Ovary (tissue), 9 donors: ENCODE data around the gene TRIL. TPM values are rescaled to one million over a fixed set of nuclear protein-coding genes. Genes with fewer than 3 reads are reported as not detected.

ENCODE experiments used
- DNase-seq, 5 donors: peaks; one replicate each; pipeline ENCODE4 v3.0.0-alpha.2; 2019 to 2020
- H3K27ac ChIP-seq, 2 donors: fragments of 200-600 bp; one replicate each; pipeline versions ENCODE4 v1.5.1 to v1.8.0; 2019 to 2022
- H3K27me3 ChIP-seq: fragments of 200-600 bp; one replicate; pipeline ENCODE4 v1.8.0; 2022
- H3K36me3 ChIP-seq: fragments of 200-600 bp; sonication (generic); one replicate; pipeline ENCODE4 v1.5.1; 2019
- H3K4me1 ChIP-seq: one replicate; pipeline ENCODE4 v1.8.1; 2013; ENCODE audit warnings: mild to moderate bottlenecking, moderate library complexity; ENCODE audit not compliant: insufficient read depth
- H3K4me3 ChIP-seq: fragments of 200-600 bp; sonication (generic); one replicate; pipeline ENCODE4 v1.5.1; 2017
- H3K9me3 ChIP-seq, 2 donors: fragments of 200-600 bp in 1 of 2; sonication (generic) in 1 of 2; one replicate each; pipeline versions ENCODE4 v1.5.1 to v1.8.1; 2013 to 2019; ENCODE audit warnings: mild to moderate bottlenecking in 1 of 2, moderate library complexity in 1 of 2
- CTCF ChIP-seq, 3 donors: fragments of 450-650 bp in 2 of 3; fragments of 200-600 bp in 1 of 3; IDR thresholded peaks; one replicate each; pipeline versions ENCODE4 v1.5.1 to v1.8.0; 2016 to 2022; ENCODE audit warnings: antibody characterized with exemption in 3 of 3, mild to moderate bottlenecking in 1 of 3
- EP300 ChIP-seq: sonication (generic); formaldehyde crosslinking; IDR thresholded peaks from one replicate; pipeline ENCODE4 v1.6.1; 2017; ENCODE audit warnings: antibody characterized with exemption
- POLR2A ChIP-seq: fragments of 450-650 bp; IDR thresholded peaks from one replicate; pipeline ENCODE4 v1.6.1; 2017; ENCODE audit warnings: antibody characterized with exemption, mild to moderate bottlenecking, moderate library complexity
- WGBS, 3 donors: extraction: QIAGEN DNeasy Blood & Tissue Kit in 1 of 3; methylation state at CpG; one replicate each; pipeline versions ENCODE4 v1.1.5 to v1.1.7; 2013 to 2017; 5-methylcytosine and 5-hydroxymethylcytosine counted together
- intact Hi-C, 4 donors: fragments of 100-400 bp; cut with DNase I; formaldehyde crosslinking; loops; one replicate each; pipeline versions ENCODE4 v1.11.0 to v1.15.1; 2022 to 2023
- polyA plus RNA-seq, 2 donors: library from polyadenylated mRNA; stranded (reverse); fragments of 200-250 nt in 1 of 2; fragments of 350-450 nt in 1 of 2; fragmentation: Illumina TruSeq in 1 of 2; extraction: RNeasy Lipid Tissue Mini Kit (QIAGEN cat#74804) in 1 of 2; gene quantifications; one replicate each; pipeline ENCODE4 v1.2.3, GENCODE V29; 2013 to 2014
- total RNA-seq, 7 donors: library from RNA; depleted of rRNA in 2 of 7; stranded (reverse); fragments of >200 nt in 2 of 7; fragmentation: NEBNext Ultra II Directional in 3 of 7; extraction: Animal tissue kit (Norgen Biotek cat#: 25700) in 3 of 7; gene quantifications; one replicate each; pipeline versions ENCODE4 v1.1.0 to v1.2.4, GENCODE V29; 2016 to 2023
- donor health status: DM: no; HTN: no; CAD: no; lungs with moderate emphysema.
- donor health status: DM: no; HTN: no; CAD: no.
- donor health status: Bipolar disorder and iron deficiency.
- donor health status: DM: yes; HTN: yes; CAD: no.
- donor health status: DM: no; HTN: no; CAD: no.
- donor health status: DM: yes; HTN: yes; CAD: no.

The TRIL gene
- total and polyA plus RNA-seq, 9 donors, result 1.4 to 7.4 (median 3.2) TPM

DNA sequence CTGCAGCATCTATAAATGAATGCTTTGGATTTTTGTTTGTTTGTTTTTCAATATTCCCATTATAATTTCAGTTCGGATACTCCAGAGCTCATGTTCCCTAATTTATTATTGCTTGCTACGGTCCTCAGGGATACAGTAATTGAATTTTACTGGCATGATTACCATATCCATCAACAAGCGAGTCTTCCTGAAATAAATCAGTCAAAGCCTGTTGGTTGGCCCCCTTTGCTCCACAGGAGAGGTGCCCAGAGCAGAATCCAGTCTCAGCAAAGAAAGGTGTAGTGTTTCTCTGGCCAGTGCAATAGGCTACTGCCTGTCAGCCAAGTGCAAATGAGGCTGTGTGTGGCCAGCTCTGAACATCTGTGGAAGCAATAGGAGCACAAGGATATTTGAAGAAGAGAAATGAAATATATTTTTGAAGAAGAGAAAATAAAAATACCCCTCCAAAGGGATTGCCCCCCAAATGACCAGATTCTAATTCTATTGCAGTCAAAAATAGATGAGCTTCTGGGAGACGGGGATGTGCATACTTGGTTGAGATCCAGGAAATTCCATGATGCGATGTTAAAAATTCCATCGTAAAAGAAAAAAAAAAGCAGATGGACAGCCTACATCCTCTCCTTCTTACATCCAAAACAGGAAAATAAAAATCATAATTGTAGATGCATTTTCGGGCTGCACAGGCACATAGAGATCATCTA is 18.1 kb downstream of the TRIL start:
- H3K27me3 ChIP-seq, result no peaks in the 10 kb centered on the region
- H3K9me3 ChIP-seq, result no peaks in the 10 kb centered on the region
- TF ChIP-seq EP300 (no peak), CTCF (IDR thresholded peaks at IDR 0.05) (no peak)
- H3K36me3 ChIP-seq, result no peaks in the 10 kb centered on the region
- WGBS, 3 donors, result 33 to 36% (median 34%) methylated on average over 7 of the region's 7 CpGs
- no peak overlapping the region for H3K4me3 ChIP-seq
- no peak for DNase-seq
- H3K27ac ChIP-seq, result no peak overlapping the region
- H3K4me1 ChIP-seq, result no peaks in the 10 kb centered on the region
- intact Hi-C loops, result no loop called here

GRCh38 chr7:28939367-28939766 is 18.8 kb downstream of the TRIL start:
- 25 to 39% (median 29%) methylated on average over 5 of the region's 5 CpGs for WGBS, 3 donors
- intact Hi-C loops, result no loop called here
- no peak for DNase-seq

DNA sequence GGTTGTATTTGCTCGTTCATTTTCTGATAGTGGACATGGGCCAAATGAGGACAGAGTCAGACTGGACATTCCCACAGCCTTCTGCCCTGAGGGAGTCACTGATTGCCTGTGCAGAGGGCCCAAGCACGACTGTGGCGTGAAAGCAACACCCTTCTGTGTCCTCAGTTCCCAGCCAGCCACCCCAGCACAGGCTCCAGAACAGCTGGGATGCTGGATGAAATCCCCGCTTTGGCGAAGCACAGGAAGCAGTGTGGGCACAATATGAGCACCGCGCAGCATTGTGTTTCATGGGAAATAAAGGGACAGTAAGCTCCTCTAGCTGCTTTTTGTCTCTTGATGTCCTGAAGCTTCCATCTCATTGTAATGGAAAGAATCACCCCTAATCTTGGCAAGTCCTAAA is 20.5 kb downstream of the TRIL start:
- H3K36me3 ChIP-seq, result no peaks in the 10 kb centered on the region
- TF ChIP-seq EP300 (no peak), POLR2A (no peak), CTCF (IDR thresholded peaks at IDR 0.05) (no peak)
- DNase-seq, result no peak
- peaks cover 2% of the 10 kb centered on the region for H3K4me1 ChIP-seq
- no peak overlapping the region for H3K4me3 ChIP-seq
- no peaks in the 10 kb centered on the region for H3K9me3 ChIP-seq
- 76 to 82% (median 81%) methylated on average over 7 of the region's 7 CpGs for WGBS, 3 donors
- intact Hi-C loops, result no loop called here
- H3K27me3 ChIP-seq, result no peaks in the 10 kb centered on the region
- no peak overlapping the region for H3K27ac ChIP-seq

More at GRCh38 chr7:28939367-28939766, 18.8 kb downstream of the TRIL start:
- Histone ChIP-seq H3K4me3 (no peak overlapping the region), H3K27me3 (no peaks in the 10 kb centered on the region), H3K36me3 (no peaks in the 10 kb centered on the region), H3K9me3 (no peaks in the 10 kb centered on the region), H3K27ac (no peak overlapping the region), H3K4me1 (no peaks in the 10 kb centered on the region)
- TF ChIP-seq EP300, result no peak
- no peak for TF ChIP-seq CTCF (IDR thresholded peaks at IDR 0.05)
- no peak for TF ChIP-seq POLR2A

GRCh38 chr7:28937103-28937502 is 21.0 kb downstream of the TRIL start:
- peaks cover 2% of the 10 kb centered on the region for H3K4me1 ChIP-seq
- H3K4me3 ChIP-seq, result no peak overlapping the region
- no peaks in the 10 kb centered on the region for H3K36me3 ChIP-seq
- intact Hi-C loops, result no loop called here
- no peaks in the 10 kb centered on the region for H3K9me3 ChIP-seq
- no peak for TF ChIP-seq EP300
- no peak for TF ChIP-seq POLR2A
- TF ChIP-seq CTCF (IDR thresholded peaks at IDR 0.05), result no peak
- H3K27me3 ChIP-seq, result no peaks in the 10 kb centered on the region
- no peak for DNase-seq
- WGBS, 3 donors, result 79 to 82% (median 81%) methylated on average over 6 of the region's 6 CpGs
- H3K27ac ChIP-seq, result no peak overlapping the region
